ENCODE results near the gene NR2E3.

Gene NR2E3

GRCh38 chr15:71792521-71792920 is 17.8 kb upstream of the NR2E3 start:
- no peak for DNase-seq

GRCh38 chr15:71798641-71799040 is 11.7 kb upstream of the NR2E3 start:
- no peak for DNase-seq

- no peak for DNase-seq
Measured at GRCh38 chr15:71800190-71800589, 10.2 kb upstream of the NR2E3 start.

GRCh38 chr15:71800835-71801745 is 9.3 kb upstream of the NR2E3 start:
- DNase-seq, result peak; percentile 61

GRCh38 chr15:71801935-71802655 is 8.3 kb upstream of the NR2E3 start:
- no peak for DNase-seq

- DNase-seq, result peak; percentile 55
Measured at GRCh38 chr15:71802770-71803169, 7.6 kb upstream of the NR2E3 start.

- DNase-seq, result no peak
Measured at GRCh38 chr15:71804226-71804625, 6.1 kb upstream of the NR2E3 start.

GRCh38 chr15:71804695-71805470 is 5.5 kb upstream of the NR2E3 start:
- DNase-seq, result no peak

- DNase-seq, result no peak
Measured at GRCh38 chr15:71806452-71806931, 3.9 kb upstream of the NR2E3 start.

- DNase-seq, result no peak
Measured at GRCh38 chr15:71807125-71807629, 3.2 kb upstream of the NR2E3 start.

GRCh38 chr15:71807691-71808091 is 2.7 kb upstream of the NR2E3 start:
- DNase-seq, result no peak

- no peak for DNase-seq
Measured at GRCh38 chr15:71808311-71809020, 1.9 kb upstream of the NR2E3 start.

GRCh38 chr15:71809346-71809745 is 1.0 kb upstream of the NR2E3 start:
- no peak for DNase-seq

GRCh38 chr15:71811036-71811736 is 832 bp downstream of the NR2E3 start:
- DNase-seq, result no peak

GRCh38 chr15:71811752-71812735 is 1.7 kb downstream of the NR2E3 start:
- no peak for DNase-seq

- DNase-seq, result no peak
Measured at GRCh38 chr15:71812966-71813722, 2.8 kb downstream of the NR2E3 start.

- DNase-seq, result no peak
Measured at GRCh38 chr15:71813723-71814470, 3.5 kb downstream of the NR2E3 start.

- no peak for DNase-seq
Measured at GRCh38 chr15:71815301-71815700, 4.9 kb downstream of the NR2E3 start.

GRCh38 chr15:71817351-71817750 is 7.0 kb downstream of the NR2E3 start:
- DNase-seq, result no peak

All from activated CD4-positive, alpha-beta T cell treated with anti-CD3 and anti-CD28 coated beads, Interleukin-2, Interleukin-6, amounts not matched to agents 100 ng/mL and 50 ng/mL, durations not matched to agents 16 hours and 8 hours (primary cell).